22Rv1 (cell line): ENCODE results near the gene OR5D18.

Experiments used
- ZFX ChIP-seq: fragments of 450-650 bp; IDR thresholded peaks from 2 replicates; pipeline ENCODE4 v1.6.1; 2017; ENCODE audit warnings: antibody characterized with exemption, borderline replicate concordance
- TF ChIP-seq, protein P1 (sequence below): fragments of 450-650 bp; IDR thresholded peaks from 2 replicates; pipeline ENCODE4 v1.5.1; 2017; ENCODE audit warnings: mild to moderate bottlenecking

DNA sequence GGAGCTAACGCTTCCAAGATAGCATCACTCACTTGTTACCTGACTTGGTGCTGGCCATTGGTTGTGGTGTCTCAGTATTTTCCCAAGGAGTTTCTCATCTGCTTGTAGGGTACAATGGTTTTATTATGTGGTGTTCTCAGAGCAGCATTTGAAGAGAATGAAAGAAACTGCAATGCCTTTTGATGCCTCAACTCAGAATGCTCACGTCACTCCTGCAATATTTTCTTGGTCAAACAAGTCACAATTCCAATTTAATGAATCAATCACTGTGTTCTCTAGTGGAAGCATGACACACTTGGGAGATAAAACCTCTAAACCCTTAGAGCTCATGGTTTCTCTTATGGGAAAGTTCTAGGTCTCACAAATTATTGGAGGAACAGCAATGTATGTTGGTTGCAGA lies 26.1 kb upstream of the OR5D18 start:
- TF ChIP-seq, protein P1, sequence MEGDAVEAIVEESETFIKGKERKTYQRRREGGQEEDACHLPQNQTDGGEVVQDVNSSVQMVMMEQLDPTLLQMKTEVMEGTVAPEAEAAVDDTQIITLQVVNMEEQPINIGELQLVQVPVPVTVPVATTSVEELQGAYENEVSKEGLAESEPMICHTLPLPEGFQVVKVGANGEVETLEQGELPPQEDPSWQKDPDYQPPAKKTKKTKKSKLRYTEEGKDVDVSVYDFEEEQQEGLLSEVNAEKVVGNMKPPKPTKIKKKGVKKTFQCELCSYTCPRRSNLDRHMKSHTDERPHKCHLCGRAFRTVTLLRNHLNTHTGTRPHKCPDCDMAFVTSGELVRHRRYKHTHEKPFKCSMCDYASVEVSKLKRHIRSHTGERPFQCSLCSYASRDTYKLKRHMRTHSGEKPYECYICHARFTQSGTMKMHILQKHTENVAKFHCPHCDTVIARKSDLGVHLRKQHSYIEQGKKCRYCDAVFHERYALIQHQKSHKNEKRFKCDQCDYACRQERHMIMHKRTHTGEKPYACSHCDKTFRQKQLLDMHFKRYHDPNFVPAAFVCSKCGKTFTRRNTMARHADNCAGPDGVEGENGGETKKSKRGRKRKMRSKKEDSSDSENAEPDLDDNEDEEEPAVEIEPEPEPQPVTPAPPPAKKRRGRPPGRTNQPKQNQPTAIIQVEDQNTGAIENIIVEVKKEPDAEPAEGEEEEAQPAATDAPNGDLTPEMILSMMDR, result no peak
- no peak for TF ChIP-seq ZFX
